Fibroblast of the aortic adventitia (primary cell): ENCODE data around the gene GRIA3. TPM values are rescaled to one million over a fixed set of nuclear protein-coding genes. Genes with fewer than 3 reads are reported as not detected.
A peak's percentile ranks its signal among the peaks of the same experiment; 100 is the strongest.

ENCODE experiments used
- DNase-seq: peaks from one replicate; pipeline ENCODE4 v3.0.0-alpha.2; 2010; ENCODE audit warnings: low read depth
- H3K4me3 ChIP-seq: 2 replicates; pipeline ENCODE4 v1.5.1; 2011; ENCODE audit warnings: low read depth, mild to moderate bottlenecking, control low read depth, low read length, moderate library complexity
- total RNA-seq: library from RNA; depleted of rRNA; stranded (reverse); fragments of >200 nt; gene quantifications from 2 replicates; pipeline ENCODE4 v1.2.3, GENCODE V29; 2012; ENCODE audit warnings: low replicate concordance
- TF ChIP-seq, protein P1 (sequence below): IDR thresholded peaks from 2 replicates; pipeline ENCODE4 v1.5.1; 2011; ENCODE audit warnings: mild to moderate bottlenecking, low read length, control low read depth, inconsistent platforms; ENCODE audit not compliant: insufficient read depth

Gene GRIA3
- total RNA-seq, 1 donor = 9.7 TPM

DNA sequence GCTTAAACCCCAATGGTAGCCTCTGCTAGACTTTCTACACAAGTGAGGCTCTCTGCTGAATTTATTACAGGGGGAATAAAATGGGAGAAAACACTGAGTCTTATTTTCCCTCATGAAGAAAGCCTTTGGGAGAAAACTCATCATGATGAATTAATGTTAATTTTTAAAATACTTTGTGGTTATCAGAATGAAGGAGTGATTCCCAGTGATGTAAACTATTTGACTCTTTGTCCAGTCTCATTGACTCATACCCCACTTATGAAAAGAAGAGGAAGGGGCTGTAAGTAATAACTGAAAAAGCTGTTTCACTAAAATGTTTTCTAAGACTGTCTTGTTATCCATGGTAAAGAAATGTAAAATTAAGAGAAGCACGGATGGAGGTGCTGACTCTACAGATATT is 208.8 kb downstream of the GRIA3 start:
- TF ChIP-seq, protein P1, sequence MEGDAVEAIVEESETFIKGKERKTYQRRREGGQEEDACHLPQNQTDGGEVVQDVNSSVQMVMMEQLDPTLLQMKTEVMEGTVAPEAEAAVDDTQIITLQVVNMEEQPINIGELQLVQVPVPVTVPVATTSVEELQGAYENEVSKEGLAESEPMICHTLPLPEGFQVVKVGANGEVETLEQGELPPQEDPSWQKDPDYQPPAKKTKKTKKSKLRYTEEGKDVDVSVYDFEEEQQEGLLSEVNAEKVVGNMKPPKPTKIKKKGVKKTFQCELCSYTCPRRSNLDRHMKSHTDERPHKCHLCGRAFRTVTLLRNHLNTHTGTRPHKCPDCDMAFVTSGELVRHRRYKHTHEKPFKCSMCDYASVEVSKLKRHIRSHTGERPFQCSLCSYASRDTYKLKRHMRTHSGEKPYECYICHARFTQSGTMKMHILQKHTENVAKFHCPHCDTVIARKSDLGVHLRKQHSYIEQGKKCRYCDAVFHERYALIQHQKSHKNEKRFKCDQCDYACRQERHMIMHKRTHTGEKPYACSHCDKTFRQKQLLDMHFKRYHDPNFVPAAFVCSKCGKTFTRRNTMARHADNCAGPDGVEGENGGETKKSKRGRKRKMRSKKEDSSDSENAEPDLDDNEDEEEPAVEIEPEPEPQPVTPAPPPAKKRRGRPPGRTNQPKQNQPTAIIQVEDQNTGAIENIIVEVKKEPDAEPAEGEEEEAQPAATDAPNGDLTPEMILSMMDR = no peak
- H3K4me3 ChIP-seq = no peak overlapping the region
- DNase-seq = no peak

DNA sequence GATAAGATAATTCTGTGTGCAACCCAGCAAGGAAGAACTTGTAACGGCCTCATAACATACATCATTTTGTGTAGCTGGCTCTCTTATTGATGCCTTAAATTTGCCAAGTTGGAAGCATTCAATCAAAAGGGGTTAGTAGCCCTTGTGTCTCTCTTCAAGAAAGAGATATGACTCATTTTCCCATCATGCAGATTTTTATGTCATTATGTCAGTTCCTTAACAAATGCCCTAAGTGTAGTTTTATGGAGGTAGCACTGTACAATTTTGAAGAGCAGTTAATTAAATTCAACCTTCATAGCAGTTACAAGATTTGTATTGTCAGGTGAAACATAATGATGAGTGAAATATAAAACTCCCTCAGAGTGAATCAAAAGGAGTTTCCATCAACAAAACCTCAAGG is 215.6 kb downstream of the GRIA3 start:
- no peak overlapping the region for H3K4me3 ChIP-seq
- TF ChIP-seq, protein P1 = no peak
- DNase-seq = no peak

DNA sequence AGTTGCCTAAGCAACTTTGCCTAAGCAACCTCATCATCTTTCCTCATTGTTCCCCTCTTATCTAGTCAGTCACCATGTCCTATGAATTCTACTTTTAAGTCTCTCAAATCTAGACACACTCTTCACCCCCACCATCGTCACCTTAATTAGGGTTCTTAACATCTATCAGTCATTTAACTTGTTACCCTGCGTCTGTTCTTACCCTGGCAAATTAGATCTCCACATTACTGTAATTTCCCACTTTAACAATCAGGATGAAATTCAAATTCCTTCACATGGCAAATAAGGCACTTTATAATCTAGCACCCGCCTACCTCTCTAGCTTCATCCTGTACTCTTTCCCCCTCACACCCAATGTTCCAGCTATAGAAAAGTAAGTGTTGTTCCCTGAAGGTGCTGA is 221.2 kb downstream of the GRIA3 start:
- no peak overlapping the region for H3K4me3 ChIP-seq
- no peak for DNase-seq
- TF ChIP-seq, protein P1 = no peak

DNA sequence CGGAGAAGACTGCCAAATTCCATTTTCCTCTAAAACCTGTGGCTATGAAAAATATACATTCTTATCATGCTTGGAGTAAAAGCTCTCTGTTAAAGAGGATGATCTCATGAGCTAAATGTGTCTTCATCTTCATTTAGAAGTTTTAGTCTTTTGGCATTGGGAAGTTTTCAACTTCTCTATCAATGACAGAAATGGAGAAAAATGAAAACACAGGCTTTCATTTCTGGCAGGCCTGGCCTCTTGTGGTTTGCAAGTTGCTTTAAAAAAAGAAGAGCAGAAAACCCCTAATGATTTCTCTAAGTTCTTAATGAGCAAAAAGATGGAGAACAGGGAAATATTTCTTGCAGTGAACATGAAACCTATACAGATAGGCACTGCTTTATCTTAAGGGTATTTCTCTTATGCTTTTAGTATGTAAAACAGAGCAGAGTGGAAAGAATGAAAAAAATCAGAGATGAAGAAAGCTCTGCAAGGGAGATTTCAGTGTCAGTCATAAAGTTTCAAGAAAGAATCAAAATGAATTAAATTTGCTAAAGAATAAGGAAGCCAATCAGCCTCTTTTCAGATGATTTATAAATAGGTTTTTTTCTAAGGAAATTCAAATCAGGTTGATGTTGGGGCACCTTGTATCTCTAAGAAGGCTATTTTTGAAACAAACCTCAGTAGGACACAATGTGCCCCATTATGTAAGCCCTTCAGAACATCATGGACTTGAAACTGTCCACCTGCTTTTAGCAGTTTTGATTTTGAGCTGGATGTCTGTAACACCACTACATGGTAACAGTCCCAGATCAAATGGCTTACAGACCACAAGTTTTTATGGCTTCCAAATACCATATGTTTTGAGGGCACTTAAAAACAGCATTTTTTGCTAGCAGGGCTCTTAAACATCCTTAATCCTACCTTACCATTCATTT is 225.0 kb downstream of the GRIA3 start:
- peak; percentile 82 for DNase-seq
- no peak overlapping the region for H3K4me3 ChIP-seq
- TF ChIP-seq, protein P1 = no peak

DNA sequence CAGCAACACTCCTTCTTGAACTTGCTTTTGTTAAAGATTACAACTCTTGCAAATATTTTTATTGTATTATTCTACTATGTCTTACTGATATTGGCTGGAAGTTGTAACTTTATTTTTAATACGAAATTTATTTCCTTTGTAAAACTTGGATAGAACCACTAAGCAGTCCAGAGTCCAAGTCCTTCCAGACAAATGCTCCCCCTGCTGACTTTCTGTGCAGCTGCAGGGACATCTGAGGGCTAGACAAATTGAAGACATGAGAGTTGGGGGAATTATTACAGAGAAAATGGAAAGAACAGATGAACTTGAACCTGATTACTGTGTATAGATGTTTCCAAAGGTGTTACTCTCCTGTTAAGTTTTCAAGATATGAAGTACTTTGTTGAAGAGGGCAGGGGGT is 238.8 kb downstream of the GRIA3 start:
- peak; percentile 65 for DNase-seq
- H3K4me3 ChIP-seq = no peak overlapping the region
- TF ChIP-seq, protein P1 = peak; percentile 86

DNA sequence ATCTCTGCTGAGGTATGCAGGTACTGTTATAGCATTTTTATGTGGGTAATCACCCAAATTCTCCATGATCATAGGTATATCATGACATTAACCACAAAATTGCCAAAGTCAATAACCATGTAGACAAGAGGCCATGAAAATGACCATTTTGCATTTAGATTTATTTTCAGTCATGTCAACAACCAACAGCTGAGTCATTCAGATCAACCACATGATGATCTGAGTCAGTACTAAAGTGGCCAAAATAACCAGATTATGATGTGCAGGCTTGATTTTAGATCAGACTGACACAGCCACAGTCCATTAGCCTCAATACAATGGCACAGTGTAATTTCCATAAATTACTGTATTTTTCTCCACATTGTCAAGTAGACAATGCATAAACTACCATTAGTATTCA is 240.5 kb downstream of the GRIA3 start:
- TF ChIP-seq, protein P1 = no peak
- peak; percentile 64 for DNase-seq
- H3K4me3 ChIP-seq = no peak overlapping the region
